Fibroblast of villous mesenchyme (primary cell): ENCODE data around the gene L3MBTL4. TPM values are rescaled to one million over a fixed set of nuclear protein-coding genes. Genes with fewer than 3 reads are reported as not detected.
"Not testable (repeated sequence)": the region's sequence is repeated elsewhere in the genome, so short reads cannot be mapped to it uniquely, and the experiment has no call there.

Experiments
- DNase-seq: peaks from one replicate; pipeline ENCODE4 v3.0.0-alpha.2; 2010; ENCODE audit warnings: low read depth
- H3K4me3 ChIP-seq: 2 replicates; pipeline ENCODE4 v1.5.1; 2011; ENCODE audit warnings: low read depth, mild to moderate bottlenecking, low read length
- CTCF ChIP-seq: IDR thresholded peaks from 2 replicates; pipeline ENCODE4 v1.5.1; 2012; ENCODE audit warnings: low read depth, mild to moderate bottlenecking, low read length; ENCODE audit not compliant: insufficient read depth
- total RNA-seq: library from RNA; depleted of rRNA; stranded (reverse); fragments of >200 nt; gene quantifications from 2 replicates; pipeline ENCODE4 v1.2.3, GENCODE V29; 2012

The L3MBTL4 gene
- total RNA-seq, 1 donor: not detected

- DNase-seq: no peak
- no peak overlapping the region for H3K4me3 ChIP-seq
- TF ChIP-seq CTCF: no peak
Observed at GRCh38 chr18:6146307-6146661, 268.4 kb downstream of the L3MBTL4 start.

DNA sequence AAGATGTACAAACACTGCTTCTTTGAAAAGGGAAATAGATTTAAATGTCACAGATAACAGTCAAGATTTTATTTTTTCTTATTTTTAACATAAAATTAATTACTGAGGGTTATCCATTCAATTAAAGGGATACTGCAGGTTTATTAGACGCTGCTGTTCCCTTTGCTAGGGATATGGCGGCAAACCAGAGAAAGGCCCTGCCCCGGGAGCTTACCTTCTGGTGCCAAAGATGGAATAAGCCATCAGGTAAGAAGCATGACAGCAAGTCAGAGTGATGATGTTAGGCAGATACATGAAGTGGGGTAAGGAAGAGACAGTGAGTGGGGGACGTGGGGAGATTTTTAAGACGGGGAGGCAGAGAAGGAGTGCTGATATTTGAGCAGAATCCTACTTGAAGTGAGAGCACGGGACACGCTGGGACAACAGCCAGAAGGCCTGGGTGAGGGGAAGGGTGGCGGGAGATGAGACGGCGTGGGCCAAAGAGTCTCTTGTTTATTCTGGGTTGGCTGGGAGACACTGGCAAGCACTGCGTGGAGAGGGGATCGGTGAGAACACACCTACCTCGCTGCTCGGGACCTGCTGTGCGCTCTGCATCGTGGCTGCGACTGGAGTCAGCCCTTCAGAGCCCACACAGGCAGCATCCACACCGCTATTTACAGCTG lies 268.9 kb downstream of the L3MBTL4 start:
- no peak for DNase-seq
- H3K4me3 ChIP-seq: no peak overlapping the region
- TF ChIP-seq CTCF: no peak

DNA sequence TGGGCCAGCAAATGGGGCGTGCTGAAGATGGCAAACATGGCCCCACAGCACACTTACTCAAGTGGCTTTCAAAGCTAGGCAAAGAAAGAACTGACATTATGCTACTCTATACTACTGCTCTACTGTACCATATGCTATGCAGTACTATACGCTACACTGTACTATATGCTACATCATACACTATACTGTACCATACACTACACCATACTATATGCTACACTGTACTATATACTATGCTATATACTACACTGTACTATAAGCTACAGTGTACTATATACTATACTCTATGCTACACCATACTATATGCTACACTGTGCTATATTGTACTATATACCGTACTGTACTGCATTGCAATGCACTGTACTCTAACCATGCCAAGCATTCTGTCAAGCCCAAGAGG lies 275.7 kb downstream of the L3MBTL4 start:
- no peak for DNase-seq
- no peak overlapping the region for H3K4me3 ChIP-seq
- TF ChIP-seq CTCF: no peak

DNA sequence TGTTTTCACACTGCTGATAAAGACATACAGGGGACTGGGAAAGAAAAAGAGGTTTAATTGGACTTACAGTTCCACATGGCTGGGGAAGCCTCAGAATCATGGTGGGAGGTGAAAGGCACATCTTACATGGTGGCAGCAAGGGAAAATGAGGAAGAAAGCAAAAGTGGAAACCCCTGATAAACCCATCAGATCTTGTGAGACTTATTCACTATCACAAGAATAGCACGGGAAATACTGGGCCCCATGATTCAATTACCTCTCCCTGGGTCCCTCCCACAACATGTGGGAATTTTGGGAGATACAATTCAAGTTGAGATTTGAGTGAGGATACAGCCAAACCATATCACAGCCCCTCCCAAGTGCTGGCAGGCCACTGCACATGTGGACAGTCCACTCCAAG lies 278.8 kb downstream of the L3MBTL4 start:
- H3K4me3 ChIP-seq, DNase-seq: not testable (repeated sequence)

DNA sequence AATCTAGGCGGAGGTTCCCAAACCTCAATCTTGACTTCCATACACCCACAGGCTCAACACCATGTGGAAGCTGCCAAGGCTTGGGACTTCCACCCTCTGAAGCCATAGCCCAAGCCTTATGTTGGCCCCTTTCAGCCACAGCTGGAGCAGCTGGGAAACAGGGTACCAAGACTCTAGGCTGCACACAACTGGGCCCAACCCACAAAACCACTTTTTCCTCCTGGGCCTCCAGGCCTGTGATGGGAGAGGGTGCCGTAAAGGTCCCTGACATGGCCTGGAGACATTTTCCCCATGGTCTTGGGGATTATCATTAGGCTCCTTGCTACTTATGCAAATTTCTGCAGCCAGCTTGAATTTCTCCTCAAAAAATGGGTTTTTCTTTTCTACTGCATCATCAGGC lies 279.7 kb downstream of the L3MBTL4 start:
- not testable (repeated sequence) for H3K4me3 ChIP-seq

GRCh38 chr18:6132751-6133368 lies 281.9 kb downstream of the L3MBTL4 start:
- no peak overlapping the region for H3K4me3 ChIP-seq
- DNase-seq: no peak
- no peak for TF ChIP-seq CTCF

More for the DNA sequence above, 279.7 kb downstream of the L3MBTL4 start:
- not testable (repeated sequence) for DNase-seq

DNA sequence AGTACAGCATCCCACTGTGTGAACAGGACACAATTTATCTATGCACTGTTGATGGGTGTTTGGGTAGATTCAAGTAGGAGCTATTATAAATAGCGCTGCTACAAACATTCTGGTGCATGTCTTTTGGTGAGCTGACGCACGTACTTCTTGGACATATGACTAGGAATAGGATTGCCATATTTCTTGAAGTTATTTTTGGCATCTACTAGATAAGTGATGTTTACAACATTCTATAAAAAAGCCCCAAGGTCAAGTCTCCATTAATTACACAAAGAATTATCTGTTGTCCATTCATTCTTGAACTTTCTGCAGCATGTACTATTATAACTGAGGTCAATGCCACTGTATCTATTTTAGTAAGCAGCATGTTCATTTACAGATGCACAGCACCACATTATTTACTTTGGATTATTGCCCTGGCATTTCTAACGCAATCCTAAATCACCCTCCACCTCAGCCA lies 293.9 kb downstream of the L3MBTL4 start:
- DNase-seq: no peak
- TF ChIP-seq CTCF: no peak
- no peak overlapping the region for H3K4me3 ChIP-seq

GRCh38 chr18:6119761-6120160 lies 294.9 kb downstream of the L3MBTL4 start:
- no peak for DNase-seq
- no peak overlapping the region for H3K4me3 ChIP-seq
- TF ChIP-seq CTCF: no peak
